GM19238 (cell line): ENCODE measurements around the gene MCL1.

Source experiments
- DNase-seq: peaks from one replicate; pipeline ENCODE4 v3.0.0; 2011; ENCODE audit warnings: low spot score; ENCODE audit not compliant: insufficient read length

The MCL1 gene

DNA sequence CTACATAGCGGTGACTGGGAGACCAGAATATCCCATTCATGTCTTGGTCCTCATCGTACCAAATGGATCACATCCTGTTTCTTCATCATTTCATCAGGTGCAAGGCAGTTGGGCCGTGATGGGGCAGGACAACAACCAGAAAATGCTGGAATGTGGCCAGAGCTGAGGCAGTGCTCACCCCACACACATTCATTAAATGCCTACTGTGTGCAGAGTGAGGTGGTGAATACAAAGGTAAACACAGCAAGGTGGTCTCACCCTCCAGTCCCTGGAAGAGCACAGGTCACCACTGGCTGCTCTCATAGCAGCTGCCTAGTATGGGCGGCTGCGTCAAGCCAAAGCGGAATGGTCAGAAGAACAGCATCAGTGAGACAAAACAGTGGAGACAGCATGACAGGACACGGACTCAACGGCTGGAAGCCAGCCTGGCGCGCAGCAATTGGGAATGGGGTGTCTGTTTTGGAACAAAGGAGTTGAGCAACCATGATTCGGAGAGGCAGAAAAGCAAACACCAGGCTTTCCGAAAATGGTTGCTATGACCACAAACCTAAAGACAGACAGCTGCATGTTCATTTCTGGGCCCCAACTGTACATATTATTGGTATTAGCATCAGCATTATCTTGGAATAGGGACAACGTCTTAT, 35.8 kb downstream of the MCL1 start:
- no peak for DNase-seq

DNA sequence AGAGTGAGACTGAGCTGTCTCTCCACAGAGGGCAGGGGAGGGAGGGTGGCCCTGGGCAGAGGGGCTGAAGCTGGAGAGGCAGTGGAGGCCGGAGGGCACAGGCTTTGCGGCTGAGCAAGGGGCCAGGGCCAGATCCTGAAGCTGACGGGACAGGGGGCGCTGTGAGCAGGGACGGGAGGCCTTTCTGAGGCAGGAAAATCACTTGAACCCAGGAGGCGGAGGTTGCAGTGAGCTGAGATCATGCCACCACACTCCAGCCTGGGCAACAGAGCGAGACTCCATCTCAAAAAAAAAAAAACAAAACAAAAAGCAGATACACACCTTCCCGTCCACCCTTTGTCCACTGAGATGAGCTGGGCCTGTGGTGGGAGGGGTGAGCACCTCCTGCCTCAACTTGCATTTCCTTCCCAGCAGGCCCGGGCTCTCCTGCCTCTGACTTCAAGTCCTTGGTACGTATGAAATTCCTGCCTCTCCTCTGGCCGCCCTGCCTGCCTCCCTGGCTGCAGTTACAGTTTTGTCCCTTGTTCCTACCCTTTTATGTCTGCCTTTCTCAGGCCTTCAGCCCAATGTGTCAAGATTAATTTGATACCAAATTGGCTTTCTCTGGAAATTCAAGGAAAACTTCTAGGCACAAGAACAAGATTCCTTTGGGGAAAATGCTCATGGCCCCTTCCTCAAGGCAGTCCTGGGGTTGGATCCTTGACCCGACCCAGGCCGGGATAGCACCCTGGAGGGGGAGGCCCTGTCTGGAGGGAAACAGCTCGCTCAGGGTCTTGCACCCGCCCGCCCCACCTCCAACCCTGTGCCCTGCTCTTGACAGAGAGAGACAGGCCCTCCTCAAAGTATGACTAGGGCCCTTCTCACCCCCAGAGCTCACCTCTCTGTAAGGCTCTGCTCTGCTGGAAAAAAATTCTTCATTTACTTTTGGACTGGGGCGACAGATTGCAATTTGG, 41.4 kb downstream of the MCL1 start:
- DNase-seq = no peak

DNA sequence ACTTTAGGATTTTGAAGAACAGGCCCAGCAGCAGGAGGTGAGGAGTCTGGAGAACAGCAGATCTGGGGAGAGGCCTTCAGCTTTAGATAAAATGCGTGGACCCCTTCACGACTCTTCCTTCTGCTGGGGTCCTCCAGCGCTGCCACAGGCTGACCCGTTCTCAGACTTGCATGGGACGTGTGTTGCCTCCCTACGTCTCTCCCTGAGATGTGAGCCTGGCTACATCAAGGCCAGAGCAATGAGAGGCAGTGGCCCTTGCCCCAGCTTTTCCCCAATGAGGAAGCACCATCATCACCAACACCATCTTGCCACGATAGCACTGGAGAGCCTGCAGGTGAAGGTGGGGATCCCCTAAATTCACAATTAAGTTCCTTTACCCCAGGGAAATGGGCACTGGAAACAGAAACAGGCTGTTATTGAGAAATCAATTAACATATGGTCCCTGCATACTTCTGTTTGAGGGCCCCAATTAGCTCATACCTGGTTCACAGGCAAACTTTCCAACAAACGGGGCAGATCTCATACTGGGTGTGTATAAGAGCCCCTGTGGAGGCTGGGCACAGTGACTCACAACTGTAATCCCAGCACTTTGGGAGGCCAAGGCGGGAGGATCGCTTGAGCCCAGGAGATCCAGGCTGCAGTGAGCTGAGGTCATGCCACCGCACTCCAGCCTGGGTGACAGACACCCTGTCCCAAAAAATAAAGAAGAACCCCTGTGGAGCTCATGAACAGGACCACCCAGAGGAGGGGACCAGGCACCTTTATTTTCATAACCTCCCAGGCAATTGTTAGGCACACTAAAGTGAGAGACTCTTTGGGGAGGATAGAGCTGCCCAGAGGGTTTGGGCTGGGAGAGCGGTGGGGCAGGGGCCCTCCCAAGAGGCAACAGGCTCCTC, 42.3 kb downstream of the MCL1 start:
- no peak for DNase-seq

DNA sequence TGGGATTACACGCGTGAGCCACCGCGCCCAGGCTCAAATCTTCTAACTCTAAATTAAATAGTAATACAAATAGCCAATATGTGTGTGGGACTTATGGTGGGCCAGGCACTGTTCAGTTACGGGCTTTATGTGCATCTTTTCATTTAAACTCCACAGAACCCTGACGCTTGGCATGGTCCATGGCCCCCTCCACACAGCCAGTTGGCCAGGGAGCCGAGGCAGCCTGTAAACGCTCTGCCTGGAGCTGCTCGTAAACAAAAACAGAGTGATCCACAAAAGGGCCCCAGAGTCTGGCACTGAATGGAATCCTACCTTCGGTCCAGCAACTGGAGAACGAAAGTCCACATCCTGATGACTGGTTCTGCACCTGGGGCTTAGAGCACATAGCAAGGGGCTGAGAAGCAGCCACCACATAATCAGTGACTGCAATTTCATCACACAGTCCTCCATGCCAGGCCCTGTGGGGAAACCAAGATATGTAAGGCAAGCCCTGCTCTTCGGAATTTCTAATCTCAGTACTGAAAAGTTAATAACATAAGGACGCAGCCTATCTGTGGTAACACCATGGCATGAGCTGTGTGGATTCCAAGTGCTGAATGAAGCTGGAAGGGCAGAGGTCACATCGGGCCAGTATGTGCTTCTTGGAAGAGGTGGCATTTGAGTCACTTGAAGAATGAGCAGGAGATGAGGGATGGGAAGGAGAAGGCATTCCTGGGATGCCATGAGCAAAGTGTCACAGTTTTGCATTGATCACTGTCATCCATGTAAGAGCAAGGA, 43.7 kb downstream of the MCL1 start:
- DNase-seq = no peak

DNA sequence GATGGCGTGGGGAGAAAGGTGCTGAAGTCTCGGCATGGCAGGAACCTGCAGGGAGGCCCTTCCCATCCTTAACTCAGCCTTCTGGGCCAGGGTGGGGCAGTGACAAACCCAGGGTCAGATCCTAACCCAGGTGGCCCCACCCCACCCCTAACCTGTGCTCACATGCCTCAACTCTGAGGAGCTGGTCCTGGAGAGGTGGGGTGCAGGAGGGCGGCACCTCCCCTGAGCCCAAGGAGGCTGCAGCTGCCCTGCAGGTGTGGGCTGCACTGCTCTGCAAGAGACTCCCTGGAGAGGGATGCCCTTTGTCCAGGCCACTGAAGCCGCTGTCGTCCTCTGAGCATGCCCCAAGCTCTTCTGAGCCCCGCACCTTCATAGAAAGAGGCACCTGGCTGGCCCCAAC, 45.4 kb downstream of the MCL1 start:
- no peak for DNase-seq

DNA sequence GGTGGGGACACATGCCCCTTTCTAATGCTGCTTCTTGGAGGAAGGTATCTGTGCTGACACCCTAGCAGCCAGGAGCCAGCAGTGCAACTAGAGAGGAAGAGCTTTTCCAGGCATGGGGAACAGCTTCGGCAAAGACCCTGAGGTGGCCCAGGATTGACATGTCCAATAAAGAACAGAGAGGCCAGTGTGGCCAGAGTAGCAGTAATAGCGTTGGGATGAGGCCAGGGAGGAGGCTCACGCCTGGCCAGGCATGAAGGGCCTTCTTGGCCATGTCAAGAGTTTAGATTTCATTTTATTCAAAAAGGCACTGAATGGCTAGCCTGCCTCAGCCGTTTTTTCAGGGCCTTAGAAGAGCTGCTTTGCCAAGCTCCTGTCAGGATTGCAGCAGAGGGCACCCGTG, 46.5 kb downstream of the MCL1 start:
- DNase-seq = no peak

DNA sequence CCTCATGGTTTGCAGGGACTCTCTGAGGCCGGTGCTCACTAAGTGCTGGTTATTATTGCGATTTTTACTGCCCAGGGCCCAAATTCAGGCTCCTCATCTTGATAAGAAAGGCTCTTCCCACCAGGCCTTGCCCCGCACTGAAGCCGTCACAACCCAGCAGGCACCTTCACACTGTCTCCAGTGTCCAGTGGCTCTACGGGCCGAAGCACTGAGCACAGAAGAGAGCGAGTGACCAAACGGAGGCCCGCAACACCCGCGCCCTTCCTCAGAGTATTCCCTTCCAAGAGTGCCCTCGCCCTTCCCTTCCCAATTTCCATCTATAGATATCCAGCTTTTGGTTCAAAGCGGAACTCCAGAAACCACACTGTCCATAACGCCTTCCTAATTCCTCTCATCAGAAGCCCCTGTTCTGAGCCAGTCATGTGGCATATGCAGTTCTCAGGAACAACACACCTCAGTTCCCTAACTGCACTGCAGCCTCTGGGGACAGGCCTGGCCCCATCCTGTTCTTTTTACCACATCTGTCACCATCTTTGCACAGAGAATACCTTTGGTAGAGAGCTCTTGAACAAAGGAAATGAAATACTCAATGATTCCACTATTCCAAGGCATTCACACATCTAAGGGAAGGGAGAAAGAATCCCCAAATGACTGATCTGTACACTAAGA, 48.8 kb downstream of the MCL1 start:
- no peak for DNase-seq

DNA sequence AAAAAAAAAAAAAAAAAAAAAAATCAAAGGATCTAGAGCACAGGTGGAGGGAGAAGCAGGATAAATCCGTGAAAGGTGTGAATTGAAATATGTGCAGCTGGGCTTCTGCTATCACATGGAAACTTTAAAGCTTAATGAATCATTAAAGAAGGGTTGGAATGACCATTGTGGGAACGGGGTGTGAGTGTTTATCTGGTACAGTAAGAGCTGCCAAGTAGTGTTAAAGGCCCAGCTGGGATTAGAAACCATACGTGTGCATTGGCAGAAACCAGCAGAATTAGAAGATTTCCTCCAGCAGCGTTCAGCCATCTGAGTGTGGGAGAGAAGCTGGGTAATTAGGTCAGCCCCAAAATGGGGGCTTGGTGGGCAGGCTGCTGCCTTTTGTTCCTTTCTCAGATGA, 50.4 kb downstream of the MCL1 start:
- DNase-seq = no peak

DNA sequence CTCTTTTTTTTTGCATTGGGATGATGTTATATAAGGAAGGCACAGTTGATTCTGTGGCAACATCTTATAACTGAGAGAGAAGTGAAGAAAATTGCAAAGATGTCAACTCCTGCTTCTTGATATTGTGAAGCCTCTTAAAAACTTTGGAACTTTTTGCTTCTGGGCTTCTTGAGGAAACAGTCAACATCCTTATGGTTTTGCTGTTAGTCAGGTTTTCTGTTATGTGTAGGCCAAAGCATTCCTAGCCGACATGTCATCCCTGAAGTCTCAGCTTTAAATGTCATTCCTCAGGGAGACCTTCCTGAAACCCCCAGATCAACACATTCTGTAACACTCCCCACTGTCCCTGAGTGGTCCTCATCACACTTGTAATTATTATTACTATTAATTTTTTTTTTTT, 51.2 kb downstream of the MCL1 start:
- DNase-seq = no peak

DNA sequence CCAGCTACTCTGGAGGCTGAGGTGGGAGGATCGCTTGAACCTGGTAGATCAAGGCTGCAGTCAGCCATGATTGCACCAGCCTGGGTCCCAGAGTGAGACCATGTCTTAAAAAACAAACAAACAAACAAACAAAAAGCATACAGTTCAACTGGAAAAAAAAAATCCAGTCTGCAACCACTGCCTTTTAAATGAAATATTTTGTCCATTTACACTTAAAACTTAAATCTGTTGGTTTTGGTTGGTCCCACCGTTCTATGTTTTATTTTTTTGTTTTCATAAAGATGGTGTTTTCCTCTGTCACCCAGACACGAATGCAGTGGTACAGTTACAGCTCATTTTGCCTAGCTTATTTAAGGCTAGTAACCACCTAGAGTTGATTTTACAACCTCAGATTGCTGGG, 54.1 kb downstream of the MCL1 start:
- DNase-seq = no peak
